KOPT-K1 (cell line): ENCODE measurements around the gene INO80E.

ENCODE experiments used
- H3K27ac ChIP-seq: fragments of 200-600 bp; sonication (generic); 2 replicates; pipeline ENCODE4 v1.5.1; 2016; ENCODE audit warnings: antibody characterized with exemption, mild to moderate bottlenecking, low read depth, low read length; ENCODE audit not compliant: poor library complexity, severe bottlenecking
- H3K36me3 ChIP-seq: fragments of 200-600 bp; sonication (generic); 2 replicates; pipeline ENCODE4 v1.5.1; 2017; ENCODE audit warnings: antibody characterized with exemption, mild to moderate bottlenecking, low read length, moderate library complexity; ENCODE audit not compliant: insufficient read depth
- H3K9me3 ChIP-seq: fragments of 200-600 bp; sonication (generic); 2 replicates; pipeline ENCODE4 v1.5.1; 2017; ENCODE audit warnings: antibody characterized with exemption, low read length, mild to moderate bottlenecking; ENCODE audit not compliant: insufficient read depth, poor library complexity, severe bottlenecking

The INO80E gene

GRCh38 chr16:29984764-29985147 lies 11.3 kb upstream of the INO80E start:
- Histone ChIP-seq H3K27ac (no peak overlapping the region), H3K36me3 (peaks cover 100% of the 10 kb centered on the region), H3K9me3 (no peaks in the 10 kb centered on the region)

GRCh38 chr16:29985271-29985811 lies 10.7 kb upstream of the INO80E start:
- Histone ChIP-seq H3K36me3 (peaks cover 100% of the 10 kb centered on the region), H3K27ac (no peak overlapping the region), H3K9me3 (no peaks in the 10 kb centered on the region)

GRCh38 chr16:29986231-29986630 lies 9.8 kb upstream of the INO80E start:
- peaks cover 100% of the 10 kb centered on the region for H3K36me3 ChIP-seq
- no peak overlapping the region for H3K27ac ChIP-seq
- no peaks in the 10 kb centered on the region for H3K9me3 ChIP-seq

- Histone ChIP-seq H3K9me3 (no peaks in the 10 kb centered on the region), H3K27ac (no peak overlapping the region), H3K36me3 (peaks cover 100% of the 10 kb centered on the region)
Observed at GRCh38 chr16:29986931-29987330, 9.1 kb upstream of the INO80E start.

- no peaks in the 10 kb centered on the region for H3K9me3 ChIP-seq
- no peak overlapping the region for H3K27ac ChIP-seq
- peaks cover 100% of the 10 kb centered on the region for H3K36me3 ChIP-seq
Observed at GRCh38 chr16:29987371-29988085, 8.5 kb upstream of the INO80E start.

- Histone ChIP-seq H3K9me3 (no peaks in the 10 kb centered on the region), H3K36me3 (peaks cover 100% of the 10 kb centered on the region), H3K27ac (no peak overlapping the region)
Observed at GRCh38 chr16:29988346-29989075, 7.5 kb upstream of the INO80E start.

GRCh38 chr16:29989111-29989858 lies 6.8 kb upstream of the INO80E start:
- Histone ChIP-seq H3K27ac (no peak overlapping the region), H3K36me3 (peaks cover 100% of the 10 kb centered on the region), H3K9me3 (no peaks in the 10 kb centered on the region)

- Histone ChIP-seq H3K27ac (no peak overlapping the region), H3K36me3 (peaks cover 98% of the 10 kb centered on the region), H3K9me3 (no peaks in the 10 kb centered on the region)
Observed at GRCh38 chr16:29990034-29990433, 6.0 kb upstream of the INO80E start.

GRCh38 chr16:29990883-29991570 lies 5.0 kb upstream of the INO80E start:
- Histone ChIP-seq H3K27ac (no peak overlapping the region), H3K36me3 (peaks cover 88% of the 10 kb centered on the region), H3K9me3 (no peaks in the 10 kb centered on the region)

GRCh38 chr16:29991571-29991904 lies 4.5 kb upstream of the INO80E start:
- peaks cover 83% of the 10 kb centered on the region for H3K36me3 ChIP-seq
- H3K27ac ChIP-seq, result no peak overlapping the region
- H3K9me3 ChIP-seq, result no peaks in the 10 kb centered on the region

GRCh38 chr16:29992344-29992967 lies 3.6 kb upstream of the INO80E start:
- Histone ChIP-seq H3K36me3 (peaks cover 75% of the 10 kb centered on the region), H3K9me3 (no peaks in the 10 kb centered on the region), H3K27ac (no peak overlapping the region)

GRCh38 chr16:29993191-29993902 lies 2.7 kb upstream of the INO80E start:
- Histone ChIP-seq H3K9me3 (no peaks in the 10 kb centered on the region), H3K27ac (no peak overlapping the region), H3K36me3 (peaks cover 75% of the 10 kb centered on the region)

GRCh38 chr16:29993903-29994599 lies 2.0 kb upstream of the INO80E start:
- no peaks in the 10 kb centered on the region for H3K9me3 ChIP-seq
- peak overlapping the region; percentile 96 for H3K27ac ChIP-seq
- peaks cover 72% of the 10 kb centered on the region for H3K36me3 ChIP-seq
